ENCODE measurements around the gene DHX16. TPM values are rescaled to one million over a fixed set of nuclear protein-coding genes. Genes with fewer than 3 reads are reported as not detected.

DHX16 gene
- total and polyA plus RNA-seq, 8 donors: 10.9 to 44.4 (median 14.6) TPM

- Histone ChIP-seq H3K27ac (peak within 1 kb of the TSS; percentile 68 to 78 (median 70)), H3K27me3 (no peaks in the 10 kb centered on the region), H3K4me3 (peak within 1 kb of the TSS in 3 of 4 donors; percentile 37 to 53 (median 39)), H3K4me1 (peaks cover 0 to 7% (median 6%) of the 10 kb centered on the region in 3 donors), H3K9me3 (no peaks in the 10 kb centered on the region), H3K36me3 (peaks cover 0 to 41% (median 17%) of the 10 kb centered on the region in 3 donors)
- DNase-seq (peak; percentile 82 to 93 (median 88)), FAIRE-seq (no peak), ATAC-seq (peak; percentile 97 to 99 (median 98))
- 2% methylated on average over 35 to 36 of the region's 36 CpGs for WGBS, 2 donors
- no peak for TF ChIP-seq CTCF (IDR thresholded peaks at IDR 0.05)
- intact Hi-C loops (cut with DNase I): no loop called here
Measured at GRCh38 chr6:30626484-30627366, 46.1 kb downstream of the DHX16 start, which contains the start of gene ATAT1. TSS of gene ATAT1 (plus strand) at chr6:30626874.

GRCh38 chr6:30625511-30625910 is 47.3 kb downstream of the DHX16 start:
- intact Hi-C loops (cut with DNase I): no loop called here
- Histone ChIP-seq H3K4me1 (peaks cover 0 to 7% (median 6%) of the 10 kb centered on the region in 3 donors), H3K36me3 (peaks cover 0 to 53% (median 17%) of the 10 kb centered on the region in 3 donors), H3K9me3 (no peaks in the 10 kb centered on the region), H3K27me3 (no peaks in the 10 kb centered on the region), H3K4me3 (no peak overlapping the region), H3K27ac (no peak overlapping the region)
- WGBS, 2 donors: 96% methylated on average over 8 of the region's 8 CpGs
- DNase-seq (no peak), FAIRE-seq (no peak), ATAC-seq (no peak)
- no peak for TF ChIP-seq CTCF (IDR thresholded peaks at IDR 0.05)

- H3K27ac ChIP-seq: no peak overlapping the region
- ATAC-seq (no peak), DNase-seq (no peak), FAIRE-seq (no peak)
- peaks cover 0 to 11% (median 6%) of the 10 kb centered on the region in 3 donors for H3K4me1 ChIP-seq
- no peaks in the 10 kb centered on the region for H3K27me3 ChIP-seq
- intact Hi-C loops (cut with DNase I): no loop called here
- H3K9me3 ChIP-seq: no peaks in the 10 kb centered on the region
- peaks cover 0 to 53% (median 13%) of the 10 kb centered on the region in 3 donors for H3K36me3 ChIP-seq
- TF ChIP-seq CTCF (IDR thresholded peaks at IDR 0.05): no peak
- H3K4me3 ChIP-seq: no peak overlapping the region
- WGBS, 2 donors: 94 to 96% methylated on average over 11 of the region's 11 CpGs
Measured at GRCh38 chr6:30619561-30619960, 53.2 kb downstream of the DHX16 start.

GRCh38 chr6:30618270-30618797 is 54.5 kb downstream of the DHX16 start:
- no peaks in the 10 kb centered on the region for H3K9me3 ChIP-seq
- peak overlapping the region; percentile 24 to 79 (median 50) for H3K4me3 ChIP-seq
- peak overlapping the region; percentile 92 to 98 (median 98) for H3K27ac ChIP-seq
- no peak for DNase-seq
- 2 to 3% methylated on average over 8 of the region's 8 CpGs for WGBS, 2 donors
- H3K27me3 ChIP-seq: no peaks in the 10 kb centered on the region
- peaks cover 0 to 42% (median 13%) of the 10 kb centered on the region in 3 donors for H3K36me3 ChIP-seq
- no peak for FAIRE-seq
- peaks cover 10 to 23% (median 12%) of the 10 kb centered on the region in 3 donors for H3K4me1 ChIP-seq
- TF ChIP-seq CTCF (IDR thresholded peaks at IDR 0.05): no peak
- intact Hi-C loops (cut with DNase I): no loop called here
- no peak for ATAC-seq
